GM12872 (cell line): ENCODE data around the gene NCOA1.

Experiments used
- TF ChIP-seq, protein P1 (sequence below): IDR thresholded peaks from 3 replicates; pipeline ENCODE4 v1.5.1; 2011; ENCODE audit warnings: low read depth, mild to moderate bottlenecking, low read length, moderate library complexity; ENCODE audit not compliant: insufficient read depth

NCOA1 gene

GRCh38 chr2:24469148-24469650, 21.9 kb upstream of the NCOA1 start:
- TF ChIP-seq, protein P1, sequence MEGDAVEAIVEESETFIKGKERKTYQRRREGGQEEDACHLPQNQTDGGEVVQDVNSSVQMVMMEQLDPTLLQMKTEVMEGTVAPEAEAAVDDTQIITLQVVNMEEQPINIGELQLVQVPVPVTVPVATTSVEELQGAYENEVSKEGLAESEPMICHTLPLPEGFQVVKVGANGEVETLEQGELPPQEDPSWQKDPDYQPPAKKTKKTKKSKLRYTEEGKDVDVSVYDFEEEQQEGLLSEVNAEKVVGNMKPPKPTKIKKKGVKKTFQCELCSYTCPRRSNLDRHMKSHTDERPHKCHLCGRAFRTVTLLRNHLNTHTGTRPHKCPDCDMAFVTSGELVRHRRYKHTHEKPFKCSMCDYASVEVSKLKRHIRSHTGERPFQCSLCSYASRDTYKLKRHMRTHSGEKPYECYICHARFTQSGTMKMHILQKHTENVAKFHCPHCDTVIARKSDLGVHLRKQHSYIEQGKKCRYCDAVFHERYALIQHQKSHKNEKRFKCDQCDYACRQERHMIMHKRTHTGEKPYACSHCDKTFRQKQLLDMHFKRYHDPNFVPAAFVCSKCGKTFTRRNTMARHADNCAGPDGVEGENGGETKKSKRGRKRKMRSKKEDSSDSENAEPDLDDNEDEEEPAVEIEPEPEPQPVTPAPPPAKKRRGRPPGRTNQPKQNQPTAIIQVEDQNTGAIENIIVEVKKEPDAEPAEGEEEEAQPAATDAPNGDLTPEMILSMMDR: no peak

DNA sequence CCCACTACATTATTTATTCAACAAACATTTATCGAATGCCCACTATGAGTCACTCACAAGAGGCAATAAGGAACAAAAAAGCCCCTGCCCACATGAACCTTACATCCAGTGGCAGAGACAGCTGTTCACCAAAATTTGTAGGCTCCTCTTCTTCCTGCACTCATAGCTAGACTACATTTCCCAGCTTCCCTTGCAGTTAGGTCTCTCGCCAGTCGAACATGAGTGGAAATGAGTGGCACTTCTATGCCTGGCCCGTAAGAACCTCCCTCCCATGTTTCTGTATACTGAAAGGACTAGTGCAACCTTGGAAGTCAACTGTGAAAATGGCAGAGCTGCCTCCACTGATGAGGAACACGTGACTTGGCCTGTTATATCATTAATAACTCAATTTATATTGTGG, 19.4 kb upstream of the NCOA1 start:
- TF ChIP-seq, protein P1: no peak

DNA sequence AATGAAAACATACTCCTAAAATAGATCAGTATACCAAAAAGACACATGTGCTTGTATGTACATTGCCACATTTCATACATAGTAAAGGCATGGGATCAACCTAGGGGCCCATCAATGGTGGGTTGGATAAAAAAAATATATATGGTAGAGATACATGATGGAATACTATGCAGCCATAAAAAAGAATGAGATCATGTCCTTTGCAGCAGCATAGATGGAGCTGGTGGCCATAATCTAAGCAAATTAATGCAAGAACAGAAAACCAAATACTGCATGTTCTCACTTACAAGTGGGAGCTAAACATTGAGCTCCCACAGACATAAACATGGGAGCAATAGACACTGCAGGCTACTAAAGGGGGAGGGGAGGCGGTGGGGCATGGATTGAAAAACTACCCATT, 18.6 kb upstream of the NCOA1 start:
- TF ChIP-seq, protein P1: no peak

DNA sequence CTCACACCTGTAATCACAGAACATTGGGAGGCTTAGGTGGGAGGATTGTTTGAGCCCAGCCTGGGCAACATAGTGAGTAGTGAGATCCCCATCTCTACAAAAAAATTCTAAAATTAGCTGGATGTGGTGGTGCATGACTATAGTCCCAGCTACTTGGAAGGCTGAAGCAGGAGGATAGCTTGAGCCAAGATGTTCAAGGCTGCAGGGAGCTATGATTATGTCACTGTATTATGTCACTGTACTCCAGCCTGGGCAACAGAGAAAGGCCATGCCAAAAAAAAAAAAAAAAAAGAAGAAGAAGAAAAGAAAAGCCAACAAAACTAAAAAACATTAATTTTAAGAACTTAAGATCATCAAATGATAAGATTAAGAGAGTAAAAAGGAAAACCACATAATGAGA, 17.4 kb upstream of the NCOA1 start:
- TF ChIP-seq, protein P1: no peak

- TF ChIP-seq, protein P1: no peak
These were observed 17.0 kb upstream of the NCOA1 start for GRCh38 chr2:24474053-24474452.

GRCh38 chr2:24477229-24477628, 13.8 kb upstream of the NCOA1 start:
- TF ChIP-seq, protein P1: no peak

- TF ChIP-seq, protein P1: no peak
These were observed 12.8 kb upstream of the NCOA1 start for GRCh38 chr2:24478243-24478642.
